NCI-H1105 (cell line): ENCODE data around the gene AMN1.
"Not testable (repeated sequence)": the region's sequence is repeated elsewhere in the genome, so short reads cannot be mapped to it uniquely, and the experiment has no call there.

ENCODE experiments used
- DNase-seq: peaks from one replicate; lab custom pipeline; 2025; lab: John Stamatoyannopoulos, UW

Gene AMN1

GRCh38 chr12:31733549-31734432 lies 5.0 kb upstream of the AMN1 start:
- DNase-seq, result not testable (repeated sequence)

- DNase-seq, result no peak
These were observed 4.2 kb upstream of the AMN1 start for GRCh38 chr12:31732926-31733548.

GRCh38 chr12:31731203-31731602 lies 2.4 kb upstream of the AMN1 start:
- DNase-seq, result not testable (repeated sequence)

- no peak for DNase-seq
These were observed 884 bp upstream of the AMN1 start for GRCh38 chr12:31729705-31730104.

GRCh38 chr12:31728289-31728916 lies 418 bp downstream of the AMN1 start:
- no peak for DNase-seq

- DNase-seq, result no peak
These were observed 1.6 kb downstream of the AMN1 start for GRCh38 chr12:31727192-31727591.

GRCh38 chr12:31726575-31726974 lies 2.2 kb downstream of the AMN1 start:
- no peak for DNase-seq

GRCh38 chr12:31724557-31724956 lies 4.3 kb downstream of the AMN1 start:
- no peak for DNase-seq

- no peak for DNase-seq
These were observed 6.2 kb downstream of the AMN1 start for GRCh38 chr12:31722580-31722979.

- not testable (repeated sequence) for DNase-seq
These were observed 10.2 kb downstream of the AMN1 start for GRCh38 chr12:31718542-31719198.

- DNase-seq, result not testable (repeated sequence)
These were observed 11.8 kb downstream of the AMN1 start for GRCh38 chr12:31716998-31717397.

GRCh38 chr12:31715283-31715825 lies 13.5 kb downstream of the AMN1 start:
- no peak for DNase-seq

- DNase-seq, result no peak
These were observed 14.2 kb downstream of the AMN1 start for GRCh38 chr12:31714406-31715271.

GRCh38 chr12:31712877-31713276 lies 15.9 kb downstream of the AMN1 start:
- no peak for DNase-seq

GRCh38 chr12:31710021-31710818 lies 18.6 kb downstream of the AMN1 start:
- DNase-seq, result no peak

- DNase-seq, result not testable (repeated sequence)
These were observed 20.7 kb downstream of the AMN1 start for GRCh38 chr12:31708118-31708517.

GRCh38 chr12:31705621-31706020 lies 23.2 kb downstream of the AMN1 start:
- DNase-seq, result no peak

- no peak for DNase-seq
These were observed 26.8 kb downstream of the AMN1 start for GRCh38 chr12:31702047-31702446.

- not testable (repeated sequence) for DNase-seq
These were observed 38.9 kb downstream of the AMN1 start for GRCh38 chr12:31689921-31690320.

- DNase-seq, result no peak
These were observed 41.7 kb downstream of the AMN1 start for GRCh38 chr12:31687101-31687527.
